GM21447 (cell line): ENCODE data around the gene CFAP61.
"Not testable (repeated sequence)": the region's sequence is repeated elsewhere in the genome, so short reads cannot be mapped to it uniquely, and the experiment has no call there.

ENCODE experiments used
- ATAC-seq: cut with Tn5 transposase; IDR thresholded peaks from one replicate; pipeline ENCODE4 v1.9.1; 2021; ENCODE audit not compliant: unreplicated experiment

The CFAP61 gene

DNA sequence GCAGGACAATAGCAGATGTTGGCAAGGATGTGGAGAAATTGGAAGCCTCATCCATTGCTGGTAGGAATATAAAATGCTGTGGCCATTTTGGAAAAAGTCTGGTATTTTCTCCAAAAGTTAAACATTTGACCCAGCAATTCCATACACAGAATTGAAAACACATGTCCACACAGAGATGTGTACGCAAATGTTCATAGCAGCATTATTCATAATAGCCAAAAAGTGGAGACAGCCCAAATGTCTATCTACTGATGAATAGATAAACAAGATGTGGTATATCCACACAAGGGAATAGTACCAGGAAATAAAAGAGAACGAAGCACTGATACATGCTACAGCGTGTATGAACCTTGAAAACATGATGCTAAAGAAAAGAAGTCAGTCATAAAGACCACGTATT lies 40.5 kb downstream of the CFAP61 start:
- ATAC-seq: no peak

DNA sequence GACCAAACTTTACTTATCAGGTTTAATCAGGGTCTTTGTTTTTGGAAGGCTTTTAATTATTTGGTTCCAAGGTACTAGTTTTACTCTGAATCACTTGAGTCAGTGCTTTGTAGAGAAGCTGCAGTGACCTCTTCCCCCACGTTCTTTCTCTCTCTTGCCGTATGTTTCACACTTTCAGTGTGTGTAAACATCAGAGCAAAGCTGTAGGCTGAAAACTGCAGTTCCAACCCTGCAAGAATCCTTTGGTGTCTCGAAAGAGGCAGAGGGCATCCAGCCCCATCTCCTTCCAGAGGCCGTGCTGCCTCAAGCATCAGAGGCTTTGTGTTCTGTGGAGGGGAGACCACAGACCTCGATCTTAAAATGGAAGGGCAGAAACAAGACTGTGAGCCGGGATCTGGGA lies 42.1 kb downstream of the CFAP61 start:
- no peak for ATAC-seq

DNA sequence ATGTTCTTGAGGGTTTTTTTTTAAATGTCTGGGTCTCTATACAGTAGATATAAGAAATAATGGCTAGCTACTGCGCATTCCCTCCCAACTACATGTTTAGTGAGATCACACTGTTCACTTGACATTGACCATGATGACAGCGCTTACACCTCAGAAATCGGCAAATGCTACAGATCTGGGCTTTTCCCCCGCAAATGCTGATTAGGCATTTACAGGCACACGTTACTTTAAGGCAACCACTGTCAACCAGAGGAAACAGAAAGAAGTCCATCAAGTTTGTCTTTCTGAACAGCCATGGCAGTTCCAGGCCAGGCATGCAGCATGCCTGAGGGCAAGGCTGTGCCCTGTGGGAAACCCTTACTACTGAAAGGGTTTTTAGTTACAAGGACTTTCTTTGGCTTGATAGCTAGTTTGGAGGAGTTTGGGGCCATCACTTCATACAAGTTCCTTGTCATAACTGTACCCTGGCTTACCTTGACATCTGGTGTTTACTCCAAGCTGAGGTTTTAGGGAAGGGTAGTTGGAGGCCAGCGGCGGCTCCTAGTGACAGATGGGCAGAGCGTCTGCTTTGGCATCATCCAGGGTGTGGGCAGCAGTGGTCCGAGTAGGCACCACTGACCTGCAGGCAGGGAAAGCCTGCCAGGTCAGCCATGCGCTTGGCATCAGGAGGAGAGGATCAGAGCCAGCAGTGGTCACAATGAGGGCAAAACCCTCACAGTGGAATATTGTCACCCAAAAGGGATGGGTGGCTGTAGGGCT lies 43.0 kb downstream of the CFAP61 start:
- no peak for ATAC-seq

DNA sequence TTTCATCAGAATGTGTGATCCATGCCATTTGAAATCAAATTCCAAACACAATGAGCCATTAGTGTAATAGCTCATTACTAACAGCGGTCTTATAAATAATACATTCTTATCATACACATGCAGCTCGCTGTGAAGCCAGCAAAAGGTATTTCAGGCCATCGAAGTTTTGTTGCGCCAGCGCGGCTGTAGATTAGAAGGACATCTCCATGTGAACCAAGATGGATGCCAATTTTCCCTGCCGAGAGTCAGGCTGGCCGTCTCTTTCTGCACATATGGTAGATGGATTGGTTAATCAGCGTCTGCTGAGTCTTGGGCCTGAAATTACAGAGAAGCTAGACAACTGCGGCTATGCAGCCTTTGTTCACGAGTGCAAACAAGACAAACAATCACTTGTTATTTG lies 44.1 kb downstream of the CFAP61 start:
- ATAC-seq: no peak

DNA sequence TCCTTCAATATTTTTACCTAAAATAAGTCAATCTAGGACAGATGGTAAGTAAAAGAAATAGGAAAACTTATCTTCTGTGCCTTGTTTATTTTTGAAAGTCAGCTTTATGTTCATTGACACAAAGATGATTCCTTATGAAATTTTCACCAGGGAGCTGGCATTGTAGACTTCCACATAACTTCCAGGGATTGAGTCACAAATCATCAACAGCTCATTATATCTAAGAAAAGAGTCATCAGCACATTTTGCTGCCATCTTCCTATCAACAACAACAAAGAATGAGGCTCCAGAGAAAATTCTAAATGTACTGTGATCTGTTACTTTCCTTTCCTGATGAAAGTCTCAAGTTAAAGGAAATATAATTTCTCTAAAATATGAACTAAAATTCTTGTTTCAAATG lies 48.5 kb downstream of the CFAP61 start:
- no peak for ATAC-seq

DNA sequence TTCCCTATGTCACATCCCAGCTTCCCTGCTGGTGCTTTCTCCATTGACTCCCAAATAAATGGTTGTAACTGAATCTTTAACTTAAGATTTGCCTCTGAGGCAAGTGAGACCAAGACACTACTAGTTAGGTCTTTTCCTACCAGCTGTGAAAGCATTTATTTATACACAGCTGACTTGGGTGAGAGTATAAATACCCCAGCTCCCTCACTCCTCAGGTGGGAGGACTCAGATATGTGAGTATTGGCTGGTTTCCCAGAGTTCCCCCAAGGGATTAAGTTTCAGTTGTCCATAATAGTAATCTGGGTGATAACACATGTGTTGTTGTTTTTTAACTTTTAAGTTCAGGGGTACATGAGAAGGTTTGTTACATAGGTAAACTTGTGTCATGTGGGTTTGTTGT lies 49.8 kb downstream of the CFAP61 start:
- ATAC-seq: no peak

DNA sequence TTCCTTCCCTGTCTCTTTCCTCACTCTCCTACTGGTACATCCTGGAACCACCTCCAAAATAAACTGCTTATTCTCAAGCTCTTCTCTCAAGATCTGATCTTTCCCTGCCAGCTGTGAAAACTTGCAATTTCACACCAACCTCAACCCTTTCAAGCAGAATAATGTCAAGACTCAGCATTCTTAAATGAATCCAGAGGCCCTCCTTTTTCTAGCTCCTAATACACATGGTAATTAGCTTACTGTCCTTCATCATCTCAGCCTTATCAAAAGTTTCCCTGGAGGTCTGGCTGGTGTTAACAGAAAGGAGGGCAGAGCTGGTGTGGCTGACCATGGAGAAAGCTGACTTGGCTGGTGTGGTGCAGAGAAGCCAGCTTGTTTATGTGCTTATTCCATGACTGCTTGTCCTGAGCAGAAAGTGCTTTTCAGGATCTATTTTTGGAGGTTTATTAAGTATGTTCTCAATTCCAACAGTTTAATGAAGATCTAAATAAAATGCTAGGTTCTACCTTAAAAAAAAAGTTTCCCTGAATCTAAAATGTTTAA lies 50.5 kb downstream of the CFAP61 start:
- ATAC-seq: no peak

DNA sequence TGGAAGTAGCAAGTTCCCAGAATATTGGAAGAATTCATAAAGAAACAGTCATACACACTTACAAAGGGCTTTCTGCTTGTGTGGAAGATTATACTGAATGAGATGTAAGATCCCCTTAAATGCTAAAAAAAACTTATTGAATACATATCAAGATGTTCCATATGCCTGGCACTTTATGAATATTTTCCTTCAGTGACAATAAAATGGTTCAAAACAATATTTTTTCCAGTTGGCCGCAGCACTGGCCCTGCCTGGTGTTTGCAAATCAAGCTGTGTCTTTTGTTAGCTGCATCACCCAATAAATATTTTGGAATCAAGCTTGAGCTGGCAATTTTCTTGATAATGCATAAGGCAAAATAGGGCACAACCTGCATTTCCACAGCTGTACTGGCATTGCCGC lies 51.2 kb downstream of the CFAP61 start:
- no peak for ATAC-seq

DNA sequence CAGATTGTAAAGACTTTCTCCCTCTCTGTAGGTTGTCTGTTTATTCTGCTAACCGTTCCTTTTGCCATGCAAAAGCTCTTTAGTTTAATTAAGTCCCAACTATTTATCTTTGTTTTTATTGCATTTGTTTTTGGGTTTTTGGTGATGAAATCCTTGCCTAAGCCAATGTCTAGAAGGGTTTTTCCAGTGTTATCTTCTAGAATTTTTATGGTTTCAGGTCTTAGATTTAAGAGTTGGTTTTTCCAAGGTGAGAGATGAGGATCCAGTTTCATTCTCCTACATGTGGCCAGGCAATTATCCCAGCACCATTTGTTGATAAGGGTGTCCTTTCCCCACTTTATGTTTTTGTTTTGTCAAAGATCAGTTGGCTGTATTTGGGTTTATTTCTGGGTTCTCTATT lies 70.9 kb downstream of the CFAP61 start:
- ATAC-seq: not testable (repeated sequence)

DNA sequence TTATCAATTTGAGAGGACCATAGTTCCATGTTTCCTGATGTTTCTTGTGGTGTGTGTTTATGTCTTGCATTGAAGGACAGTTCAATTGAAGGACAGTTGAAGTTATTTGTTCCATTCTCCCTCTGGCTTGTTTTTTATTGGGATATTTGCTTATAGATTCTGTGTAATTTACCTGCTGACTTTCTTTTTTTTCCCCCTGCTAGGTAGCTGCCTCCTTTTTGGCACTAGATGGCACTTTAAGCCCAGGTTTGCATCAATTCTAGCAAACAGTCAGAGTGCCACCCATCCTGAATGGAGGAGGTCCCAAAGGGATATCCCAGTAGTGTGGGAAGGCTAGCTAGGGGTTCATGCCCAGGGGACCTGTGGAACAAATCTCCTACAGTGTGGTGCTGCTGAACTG lies 78.1 kb downstream of the CFAP61 start:
- ATAC-seq: no peak

DNA sequence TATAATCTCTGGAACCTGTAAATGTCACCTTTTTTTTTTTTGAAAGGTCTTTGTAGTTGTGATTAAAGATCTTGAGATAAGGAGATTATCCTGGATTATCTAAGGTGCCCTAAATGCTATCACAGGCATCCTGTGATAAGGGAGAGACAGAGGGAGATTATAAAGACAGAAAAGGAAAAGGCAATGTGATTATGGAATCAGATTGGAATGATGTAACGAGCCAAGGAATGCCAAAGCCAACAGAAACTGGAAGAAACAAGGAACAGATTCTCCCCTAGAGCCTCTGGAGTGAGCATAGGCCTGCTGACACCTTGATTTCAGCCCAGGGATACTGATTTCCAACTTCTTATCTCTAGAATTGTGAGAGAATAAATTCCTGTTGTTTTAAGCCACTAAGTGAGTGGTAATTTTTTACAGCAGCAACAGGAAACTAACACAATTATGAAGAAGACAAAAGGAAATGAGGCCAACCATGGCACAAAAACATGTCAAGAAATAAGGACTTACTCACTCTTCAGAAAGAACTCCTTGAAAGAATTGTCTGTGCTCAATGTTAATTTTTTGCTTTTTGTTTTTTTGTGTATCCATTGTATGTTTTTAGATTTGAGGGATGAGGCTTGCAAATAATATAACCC lies 82.7 kb downstream of the CFAP61 start:
- no peak for ATAC-seq

DNA sequence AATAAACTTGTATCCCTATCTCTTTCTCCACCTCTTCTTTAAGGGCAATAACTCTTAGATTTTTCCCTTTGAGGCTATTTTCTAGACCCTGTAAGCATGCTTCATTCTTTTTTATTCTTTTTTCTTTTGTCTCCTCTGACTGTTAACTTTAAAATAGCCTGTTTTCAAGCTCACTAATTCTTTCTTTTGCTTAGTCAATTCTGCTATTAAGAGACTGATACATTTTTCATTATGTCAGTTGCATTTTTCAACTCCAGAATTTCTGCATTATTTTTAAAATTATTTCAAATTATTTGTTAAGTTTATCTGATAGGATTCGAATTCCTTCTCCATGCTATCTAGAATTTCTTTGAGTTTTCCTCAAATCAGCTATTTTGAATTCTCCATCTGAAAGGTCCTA lies 84.0 kb downstream of the CFAP61 start:
- no peak for ATAC-seq

DNA sequence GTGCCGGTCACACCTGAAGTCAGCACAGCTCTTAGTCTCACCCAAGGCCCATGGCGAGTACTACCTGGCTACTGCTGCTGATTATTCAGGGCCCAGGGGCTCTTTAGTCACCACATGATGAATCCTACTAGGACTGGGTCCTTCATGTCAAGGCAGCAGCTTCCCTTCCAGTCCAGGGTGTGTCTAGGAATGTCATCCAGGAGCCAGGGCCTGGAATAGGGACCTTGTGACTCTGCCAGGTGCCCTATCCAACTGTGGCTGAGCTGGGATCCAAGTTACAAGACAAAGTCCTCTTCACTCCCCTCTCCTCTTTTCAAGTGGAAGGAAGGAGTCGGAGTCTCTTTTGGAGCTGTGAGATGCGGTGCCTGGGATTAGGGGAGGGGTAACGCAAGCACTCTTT lies 85.5 kb downstream of the CFAP61 start:
- no peak for ATAC-seq

DNA sequence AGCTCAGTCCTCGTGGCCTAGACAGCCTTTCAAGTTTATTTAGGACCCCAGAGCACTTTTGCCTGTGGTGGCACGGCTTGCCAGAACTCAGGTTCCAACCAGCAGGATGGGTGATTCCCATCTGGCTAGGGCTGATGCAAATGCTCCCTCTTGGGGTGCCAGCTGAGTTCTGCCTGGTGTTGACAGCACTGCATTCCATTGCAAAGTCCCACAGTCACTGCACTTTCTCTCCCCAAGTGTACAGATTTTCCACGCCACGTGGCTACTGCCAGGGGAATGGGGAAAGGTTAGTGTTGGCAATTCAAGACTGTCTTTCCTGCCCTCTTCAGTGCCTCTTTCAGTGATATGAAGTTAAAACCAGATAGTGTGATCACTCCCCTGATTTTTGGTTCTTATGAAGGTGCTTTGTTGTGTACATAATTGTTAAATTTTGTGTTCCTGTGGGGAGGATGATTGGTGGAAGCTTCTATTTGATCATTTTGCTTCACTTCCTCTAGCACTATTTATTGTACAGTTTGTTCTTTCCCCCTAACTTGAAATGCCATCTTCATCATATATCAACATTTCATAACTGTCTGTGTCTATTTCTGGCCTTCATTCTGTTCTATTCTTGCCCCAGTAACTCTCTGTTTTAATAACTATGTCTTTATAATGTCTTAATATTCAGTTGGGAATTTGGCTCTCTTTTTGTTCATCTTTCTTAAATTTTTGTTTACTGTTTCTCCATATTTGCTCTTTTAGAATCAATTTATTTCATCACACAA lies 86.2 kb downstream of the CFAP61 start:
- ATAC-seq: no peak

DNA sequence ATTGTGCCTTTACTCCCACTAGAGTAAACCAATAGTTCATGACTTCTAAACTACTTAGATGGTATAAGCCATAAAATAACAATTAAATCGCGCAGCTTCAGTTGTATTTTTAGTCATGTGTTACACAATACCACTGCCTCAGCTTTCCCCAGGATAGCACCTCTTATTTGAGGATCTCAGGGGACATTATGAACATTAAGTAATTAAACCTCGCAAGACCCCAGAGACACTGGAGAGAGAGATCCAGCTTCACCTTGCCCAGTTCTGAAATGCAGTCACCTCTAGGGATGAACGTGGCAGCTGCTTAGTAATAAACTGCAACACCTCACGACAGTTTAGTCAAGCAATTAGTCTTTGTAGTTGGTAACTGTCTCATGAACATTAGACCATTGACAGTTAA lies 87.1 kb downstream of the CFAP61 start:
- no peak for ATAC-seq

DNA sequence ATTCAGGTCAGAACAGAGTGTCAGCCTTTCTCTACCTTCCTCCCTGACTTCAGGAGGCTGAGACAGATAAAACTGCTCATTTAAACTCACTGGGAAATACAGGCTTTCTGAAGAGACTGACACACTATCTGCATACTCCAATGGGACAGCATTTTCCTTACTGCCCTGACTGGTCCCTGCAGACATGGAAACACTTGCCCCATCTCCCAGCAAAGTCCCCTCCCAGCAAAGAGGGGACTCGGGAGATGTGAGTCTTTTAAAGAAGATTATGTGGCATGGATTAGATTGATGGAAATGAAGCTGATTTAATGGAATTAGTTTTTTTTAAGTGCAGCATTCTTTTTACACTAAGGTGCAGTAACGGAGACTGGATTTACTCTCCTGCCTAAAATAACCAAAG lies 90.8 kb downstream of the CFAP61 start:
- ATAC-seq: no peak

DNA sequence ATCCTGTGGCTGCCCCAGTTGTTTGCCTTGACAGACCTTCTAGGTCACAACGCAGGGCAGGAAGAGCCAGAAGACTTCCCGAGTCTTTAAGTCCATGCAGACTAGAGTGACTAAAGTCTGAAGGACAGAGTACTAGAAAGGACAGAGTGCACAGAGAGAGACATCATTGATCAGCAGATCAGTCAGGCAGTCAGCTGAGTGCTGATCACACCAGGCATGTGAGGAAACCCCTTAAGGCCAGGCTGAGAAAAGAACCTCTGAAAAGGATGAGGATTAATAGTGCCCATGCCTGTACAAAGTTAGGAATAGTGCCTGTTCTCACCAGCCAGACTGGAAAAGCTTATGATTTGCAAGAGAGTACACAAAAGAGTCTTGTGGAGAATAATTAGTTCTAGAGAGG lies 91.3 kb downstream of the CFAP61 start:
- no peak for ATAC-seq

DNA sequence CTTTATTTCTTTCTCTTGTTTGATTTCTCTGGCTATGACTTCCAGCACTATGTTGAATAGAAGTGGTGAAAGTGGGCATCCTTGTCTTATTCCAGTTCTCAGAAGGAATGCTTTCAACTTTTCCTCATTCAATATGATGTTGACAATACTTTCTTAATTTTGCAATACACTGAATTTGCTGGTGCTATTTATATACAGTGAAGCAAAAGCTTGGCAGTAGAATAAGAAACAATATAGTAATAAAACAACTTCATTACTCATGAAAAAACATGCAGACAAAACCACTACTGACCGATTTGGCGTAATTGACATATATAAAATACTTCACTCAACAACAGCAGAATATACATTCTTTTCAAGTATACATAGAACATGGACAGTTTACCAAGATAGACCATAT lies 96.4 kb downstream of the CFAP61 start:
- ATAC-seq: no peak

DNA sequence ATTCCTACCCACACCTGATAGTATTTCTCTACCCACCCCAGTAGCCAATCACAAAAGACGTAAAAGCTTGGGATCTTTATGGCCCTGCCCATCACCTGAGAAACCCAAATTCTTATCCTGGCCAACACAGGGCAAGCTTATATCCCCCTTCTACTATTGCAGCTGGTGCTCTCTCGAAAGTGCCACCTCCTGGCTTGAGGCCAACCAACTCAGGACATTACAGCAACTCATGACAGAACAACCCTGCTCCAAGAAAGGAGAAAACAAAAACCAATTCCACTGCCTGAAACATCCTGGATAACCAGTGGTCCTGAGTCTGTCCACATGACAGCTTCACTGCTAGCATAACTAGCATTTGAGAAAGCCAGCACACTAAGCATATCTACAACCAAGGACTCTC lies 97.9 kb downstream of the CFAP61 start:
- no peak for ATAC-seq

DNA sequence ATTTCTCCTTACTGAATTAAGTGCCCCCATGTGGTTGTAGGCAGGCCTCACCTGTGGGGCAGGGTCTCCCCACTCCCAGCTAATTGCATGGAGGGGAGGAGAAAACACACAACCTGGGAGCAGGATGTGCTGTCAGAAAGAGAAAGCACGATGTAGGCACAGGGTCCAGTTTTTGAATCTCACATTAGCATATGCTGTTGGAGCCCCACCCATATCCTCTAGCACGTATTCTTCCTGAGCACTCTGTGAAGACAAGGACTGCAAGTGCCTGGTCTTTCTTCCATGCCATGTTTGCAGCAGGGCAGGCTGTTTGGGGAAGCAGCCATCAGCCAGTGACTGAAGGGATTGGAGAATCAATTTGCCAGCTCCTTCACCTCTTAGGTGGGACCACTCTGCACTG lies 108.2 kb downstream of the CFAP61 start:
- ATAC-seq: no peak

DNA sequence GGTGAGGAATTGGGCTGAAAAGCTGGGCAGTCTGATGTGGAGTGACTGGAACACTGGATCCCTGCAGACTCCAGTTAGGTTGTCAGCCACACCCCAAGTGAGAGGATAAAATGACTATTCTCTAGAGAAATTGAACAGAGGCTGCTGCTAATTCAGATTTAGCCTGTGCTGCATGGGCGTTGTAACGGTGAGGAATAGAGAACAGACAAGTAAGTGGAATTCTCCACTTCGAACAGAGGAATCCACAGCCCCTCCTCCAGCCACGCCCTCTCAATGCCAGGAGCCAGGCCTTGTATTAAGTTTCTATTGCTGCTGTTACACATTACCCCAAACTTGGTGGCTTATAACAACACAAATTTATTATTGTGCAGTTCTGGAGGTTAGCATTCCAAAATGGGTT lies 109.3 kb downstream of the CFAP61 start:
- no peak for ATAC-seq

DNA sequence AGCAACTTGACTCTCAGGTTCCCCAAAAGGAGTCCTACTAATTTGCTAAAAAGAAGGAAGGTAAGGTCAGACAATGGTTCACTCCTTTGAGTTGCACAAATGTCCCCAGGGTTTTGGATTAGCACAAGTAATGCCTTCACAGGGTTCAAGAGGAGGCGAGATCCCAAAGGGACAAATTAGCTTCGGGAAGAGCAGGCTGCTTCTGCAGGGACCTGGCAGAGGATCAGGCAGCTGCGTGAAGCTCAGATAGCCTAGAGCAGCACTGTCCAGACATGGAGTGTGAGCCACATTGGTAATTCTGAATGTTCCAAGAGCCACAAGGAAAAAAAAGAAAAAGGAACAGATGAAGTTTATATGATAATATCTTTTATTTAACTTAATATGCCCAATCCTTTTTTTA lies 115.4 kb downstream of the CFAP61 start:
- no peak for ATAC-seq
